ENCODE measurements around the gene ATP1A2.
A peak's percentile ranks its signal among the peaks of the same experiment; 100 is the strongest.

DNA sequence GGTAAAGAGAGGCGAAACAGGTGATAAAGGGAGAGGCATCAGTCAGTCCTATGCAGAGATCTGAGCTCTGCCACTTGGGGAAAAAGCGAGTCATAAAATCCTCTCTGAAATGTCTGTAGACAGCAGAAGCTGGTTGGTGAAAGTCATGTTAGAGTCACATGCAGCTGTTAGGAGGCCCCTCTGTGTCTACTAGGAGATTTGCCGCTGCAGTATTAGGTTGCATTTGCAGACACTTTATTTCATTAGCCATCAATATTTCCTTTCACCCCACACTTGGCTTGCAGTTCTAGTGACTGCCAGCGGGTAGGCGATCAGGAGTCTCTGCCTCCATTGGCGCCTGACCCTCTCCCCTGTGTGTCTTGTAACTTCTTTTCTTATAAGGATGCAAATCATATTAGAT is 52.0 kb downstream of the ATP1A2 start:
- TF ChIP-seq CBFB (IDR thresholded peaks at IDR 0.05; ENCODE audit: low read depth) (no peak), POLR2A (IDR thresholded peaks at IDR 0.05; ENCODE audit: low read depth, low read length) (no peak), CTCF (IDR thresholded peaks at IDR 0.05 in 2 of 3, conservative IDR thresholded peaks at IDR 0.05 in 1 of 3; ENCODE audit: control insufficient read depth in 2 of 3, extremely low read depth in 1 of 3, insufficient read depth in 1 of 3, low read depth in 3 of 3, low read length in 3 of 3) (peak in 2 of 3 experiments; percentile 11 to 22; a peak in 2 of 6 replicates), EZH2 (IDR thresholded peaks at IDR 0.05; ENCODE audit: borderline replicate concordance, control insufficient read depth, low read depth, low read length) (no peak), SMC3 (IDR thresholded peaks at IDR 0.05; ENCODE audit: borderline replicate concordance, low read length) (no peak)
- TF ChIP-seq, protein P1, sequence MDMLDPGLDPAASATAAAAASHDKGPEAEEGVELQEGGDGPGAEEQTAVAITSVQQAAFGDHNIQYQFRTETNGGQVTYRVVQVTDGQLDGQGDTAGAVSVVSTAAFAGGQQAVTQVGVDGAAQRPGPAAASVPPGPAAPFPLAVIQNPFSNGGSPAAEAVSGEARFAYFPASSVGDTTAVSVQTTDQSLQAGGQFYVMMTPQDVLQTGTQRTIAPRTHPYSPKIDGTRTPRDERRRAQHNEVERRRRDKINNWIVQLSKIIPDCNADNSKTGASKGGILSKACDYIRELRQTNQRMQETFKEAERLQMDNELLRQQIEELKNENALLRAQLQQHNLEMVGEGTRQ (IDR thresholded peaks at IDR 0.05; ENCODE audit: borderline replicate concordance, low read depth, low read length), result no peak
